NCI-H1930 (cell line): Measurements from ENCODE around the gene SBNO2.

Experiments used
- DNase-seq, 2 experiments: peaks; one replicate each; lab custom pipeline; 2025; lab: John Stamatoyannopoulos, UW

The SBNO2 gene

DNA sequence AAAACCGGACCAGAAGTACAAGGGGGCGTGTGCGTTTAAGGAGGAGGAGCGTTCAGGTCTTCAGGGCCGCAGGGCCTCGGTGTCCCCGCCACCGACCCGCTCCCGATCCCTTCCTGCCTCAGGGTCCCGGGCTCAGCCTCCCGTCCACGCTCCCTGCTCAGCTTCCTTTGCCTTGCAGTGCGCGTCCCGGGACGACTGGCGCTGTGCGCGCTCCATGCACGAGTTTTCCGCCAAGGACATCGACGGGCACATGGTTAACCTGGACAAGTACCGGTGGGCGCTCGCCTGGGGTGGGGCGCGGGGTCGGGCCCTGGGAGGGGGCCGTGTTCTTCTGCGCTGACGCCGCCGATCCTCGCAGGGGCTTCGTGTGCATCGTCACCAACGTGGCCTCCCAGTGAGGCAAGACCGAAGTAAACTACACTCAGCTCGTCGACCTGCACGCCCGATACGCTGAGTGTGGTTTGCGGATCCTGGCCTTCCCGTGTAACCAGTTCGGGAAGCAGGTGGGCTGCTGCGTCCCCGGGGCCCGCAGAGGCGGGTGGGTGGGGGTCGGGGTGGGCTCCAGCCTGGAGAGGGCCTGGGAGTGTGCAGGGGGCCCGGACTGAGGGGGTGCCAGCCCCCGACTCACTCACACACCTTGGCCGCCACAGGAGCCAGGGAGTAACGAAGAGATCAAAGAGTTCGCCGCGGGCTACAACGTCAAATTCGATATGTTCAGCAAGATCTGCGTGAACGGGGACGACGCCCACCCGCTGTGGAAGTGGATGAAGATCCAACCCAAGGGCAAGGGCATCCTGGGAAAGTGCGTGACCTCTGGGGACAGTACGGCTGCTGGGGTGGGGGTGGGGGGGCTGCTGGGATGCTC lies 68.8 kb downstream of the SBNO2 start:
- DNase-seq: no peak

DNA sequence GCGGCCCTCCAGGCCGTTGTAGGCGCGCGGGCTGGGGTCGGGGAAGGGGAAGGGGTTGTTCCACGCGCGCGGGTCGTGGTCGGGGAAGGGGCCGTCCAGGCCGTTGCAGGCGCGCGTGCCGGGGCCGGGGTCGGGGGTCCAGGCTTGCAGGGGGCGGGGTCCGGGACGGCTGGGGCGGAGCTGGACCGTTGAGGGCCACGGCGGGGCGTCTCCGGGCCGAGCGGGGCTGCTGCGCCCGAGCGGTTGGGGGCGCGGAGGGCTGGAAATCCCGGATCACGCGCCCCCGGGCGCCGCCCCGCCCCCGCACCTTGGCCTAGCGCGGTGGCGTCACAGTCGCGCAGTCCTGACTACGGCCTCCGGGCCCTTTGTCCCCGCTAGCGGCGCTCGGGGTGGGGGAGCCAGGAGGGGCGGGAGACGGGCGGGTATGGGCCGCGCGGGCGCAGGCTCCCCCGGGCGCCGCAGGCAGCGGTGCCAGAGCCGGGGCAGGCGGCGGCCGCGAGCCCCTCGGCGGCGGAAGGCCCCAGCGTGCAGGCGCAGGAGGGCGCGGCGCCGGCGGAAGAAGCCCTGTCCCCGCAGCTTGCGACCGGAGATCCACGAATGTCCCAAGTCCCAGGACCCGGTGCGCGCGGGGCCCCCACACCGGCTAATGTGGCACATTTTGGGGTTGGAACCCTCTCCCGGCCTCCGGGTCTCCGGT lies 69.6 kb downstream of the SBNO2 start:
- DNase-seq: peak; percentile 78 to 80

DNA sequence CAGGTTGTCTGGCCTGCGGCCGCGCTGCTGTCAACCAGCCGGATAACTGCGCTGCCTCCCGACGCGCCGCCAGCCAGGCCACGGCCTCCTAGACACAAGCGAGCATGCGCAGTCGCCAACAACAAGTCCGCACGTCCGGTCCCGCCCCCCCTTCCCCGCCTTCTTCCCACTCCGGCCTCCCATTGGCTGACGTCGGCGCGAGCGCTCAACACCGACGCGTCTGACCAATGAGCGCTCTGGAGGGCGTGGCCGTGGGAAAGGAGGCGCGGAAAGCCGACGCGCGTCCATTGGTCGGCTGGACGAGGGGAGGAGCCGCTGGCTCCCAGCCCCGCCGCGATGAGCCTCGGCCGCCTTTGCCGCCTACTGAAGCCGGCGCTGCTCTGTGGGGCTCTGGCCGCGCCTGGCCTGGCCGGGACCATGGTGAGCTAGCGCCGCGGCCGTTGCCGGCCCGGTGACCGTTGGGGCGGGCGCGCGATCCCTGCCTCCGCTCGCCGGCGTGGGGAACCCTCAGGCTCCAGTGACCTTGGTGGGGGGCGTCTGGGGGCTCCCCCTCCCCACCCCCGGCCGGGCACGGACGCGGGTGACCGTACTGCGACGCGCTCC lies 70.3 kb downstream of the SBNO2 start, which contains the start of gene GPX4:
Gene GPX4 (plus strand): TSS at position 287 of the 603 bp plus-strand sequence. CDS start 50 bp downstream, at position 337.
- peak; percentile 95 to 97 for DNase-seq

DNA sequence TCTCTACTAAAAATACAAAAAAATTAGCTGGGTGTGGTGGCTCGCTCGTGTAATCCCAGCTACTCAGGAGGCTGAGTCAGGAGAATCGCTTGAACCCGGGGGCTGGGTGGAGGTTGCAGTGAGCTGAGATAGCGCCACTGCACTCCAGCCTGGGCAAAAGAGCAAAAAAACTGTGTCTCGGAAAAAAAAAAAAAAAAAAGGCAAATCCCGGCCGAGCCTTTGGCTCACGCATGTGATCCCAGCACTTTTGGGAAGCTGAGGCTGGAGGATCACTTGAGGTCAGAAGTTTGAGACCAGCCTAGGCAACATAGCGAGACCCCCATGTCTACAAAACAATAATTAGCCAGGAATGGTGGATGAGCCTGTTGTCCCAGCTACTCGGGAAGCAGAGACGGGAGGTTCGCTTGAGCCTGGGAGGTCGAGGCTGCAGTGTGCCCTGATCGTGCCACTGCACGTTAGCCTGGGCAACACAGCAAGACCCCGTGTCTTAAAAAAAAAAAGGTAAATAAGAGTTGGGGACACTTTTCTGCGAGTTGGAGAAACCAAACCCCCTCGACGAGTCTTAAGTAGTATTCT lies 70.8 kb downstream of the SBNO2 start:
- DNase-seq: no peak

DNA sequence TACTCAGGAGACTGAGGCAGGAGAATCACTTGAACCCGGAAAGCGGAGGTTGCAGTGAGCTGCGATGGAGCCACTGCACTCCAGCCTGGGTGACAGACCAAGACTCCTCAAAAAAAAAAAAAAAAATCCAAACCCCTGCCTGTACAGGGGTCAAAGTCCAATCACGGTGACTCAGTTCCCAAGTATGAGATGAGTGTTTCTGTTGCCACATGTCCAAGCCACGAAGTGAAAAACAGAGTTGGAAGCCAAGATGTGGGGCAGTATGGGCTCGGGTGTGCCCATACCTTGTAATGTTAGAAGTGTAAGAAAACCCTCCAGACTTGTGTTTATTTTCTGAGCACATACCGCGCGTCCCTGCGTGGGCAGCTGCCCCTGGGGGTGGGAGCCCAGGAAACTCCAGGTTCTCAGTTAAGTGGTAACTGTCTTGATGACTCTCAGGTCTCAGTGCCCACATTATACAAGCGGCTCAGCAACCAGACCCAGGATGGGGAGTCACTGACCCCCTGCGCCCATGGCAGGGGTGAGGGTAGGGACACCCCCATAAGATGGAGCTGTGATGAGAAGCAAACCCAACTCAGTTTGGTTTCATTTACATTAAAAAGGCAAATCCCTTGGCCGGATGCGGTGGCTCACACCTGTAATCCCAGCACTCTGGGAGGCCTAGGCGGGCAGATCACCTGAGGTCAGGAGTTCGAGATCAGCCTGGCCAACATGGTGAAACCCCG lies 71.5 kb downstream of the SBNO2 start:
- no peak for DNase-seq

DNA sequence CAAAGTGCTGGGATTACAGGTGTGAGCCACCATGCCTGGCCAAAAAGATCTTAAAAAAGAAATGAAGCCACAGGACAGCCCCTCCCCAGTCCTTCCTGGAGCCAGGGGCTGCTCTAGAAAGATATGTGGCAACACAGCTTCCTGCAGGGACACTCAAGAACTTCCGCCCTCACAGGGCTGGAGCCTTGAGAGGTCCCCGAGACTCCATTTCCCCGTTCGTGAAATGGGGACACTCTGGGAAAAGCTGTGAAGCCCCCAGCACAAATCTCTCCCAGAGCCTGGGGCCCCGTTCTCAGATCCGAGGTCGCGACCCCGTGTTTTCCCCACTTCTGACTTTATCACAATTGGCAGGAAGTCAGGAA lies 72.8 kb downstream of the SBNO2 start:
- DNase-seq: no peak

DNA sequence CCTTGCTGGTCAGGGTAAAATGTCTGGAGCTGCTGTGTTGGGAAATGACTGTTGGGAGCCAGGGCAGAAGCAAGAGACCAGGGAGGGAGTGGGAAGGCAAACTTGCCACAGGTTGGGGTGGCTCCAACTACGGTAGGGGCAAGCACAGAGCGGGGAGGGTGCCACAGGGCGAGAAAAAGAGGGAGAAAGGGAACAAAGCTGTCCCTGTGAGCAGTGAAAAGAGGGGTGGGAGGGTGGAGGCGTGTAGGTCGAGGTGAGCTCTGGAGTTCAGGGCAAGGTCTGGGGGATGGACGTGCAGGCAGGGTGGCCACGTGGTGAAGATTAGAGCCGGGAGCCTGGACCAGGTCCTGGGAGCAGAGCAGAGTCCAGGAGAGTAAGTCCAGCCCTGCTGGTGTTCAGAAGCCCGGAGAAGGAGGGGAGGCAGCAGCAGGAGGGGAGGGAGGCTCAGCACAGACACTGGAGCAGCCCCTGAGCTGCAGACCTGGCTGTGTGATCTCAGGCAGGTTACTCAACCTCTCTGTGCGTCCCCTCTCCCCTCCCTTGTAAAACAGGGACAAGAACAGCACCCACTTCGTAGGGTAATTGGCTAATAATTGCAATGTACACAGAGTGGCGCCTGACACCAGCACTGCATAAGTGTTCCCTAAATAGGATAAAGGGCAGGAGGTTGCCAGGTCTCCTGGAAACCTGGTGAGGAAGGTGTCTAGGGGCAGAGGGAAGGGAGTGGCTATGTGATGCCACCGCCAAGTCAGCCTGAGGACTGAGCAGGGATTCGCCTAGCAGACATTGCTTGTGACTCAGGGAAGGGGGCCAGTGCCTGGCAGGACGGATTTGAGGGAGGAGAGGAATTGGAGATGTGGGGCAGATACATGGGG lies 75.7 kb downstream of the SBNO2 start:
- DNase-seq: no peak

DNA sequence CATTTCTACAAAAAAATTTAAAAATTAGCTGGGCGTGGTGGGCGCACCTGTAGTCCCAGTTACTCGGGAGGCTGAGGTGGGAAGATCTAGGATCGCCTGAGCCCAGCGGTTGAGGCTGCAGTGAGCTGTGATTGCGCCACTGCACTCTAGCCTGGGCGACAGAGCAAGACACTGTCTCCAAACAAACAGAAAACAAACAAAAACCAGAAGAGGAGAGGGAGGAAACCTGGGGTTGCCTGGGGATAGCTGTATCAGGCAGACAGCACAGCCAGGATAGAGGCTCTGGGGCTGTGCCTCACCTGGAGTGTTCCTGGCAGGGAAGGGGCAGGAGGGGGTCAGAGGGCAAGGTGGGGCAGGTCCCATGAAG lies 76.3 kb downstream of the SBNO2 start:
- no peak for DNase-seq

DNA sequence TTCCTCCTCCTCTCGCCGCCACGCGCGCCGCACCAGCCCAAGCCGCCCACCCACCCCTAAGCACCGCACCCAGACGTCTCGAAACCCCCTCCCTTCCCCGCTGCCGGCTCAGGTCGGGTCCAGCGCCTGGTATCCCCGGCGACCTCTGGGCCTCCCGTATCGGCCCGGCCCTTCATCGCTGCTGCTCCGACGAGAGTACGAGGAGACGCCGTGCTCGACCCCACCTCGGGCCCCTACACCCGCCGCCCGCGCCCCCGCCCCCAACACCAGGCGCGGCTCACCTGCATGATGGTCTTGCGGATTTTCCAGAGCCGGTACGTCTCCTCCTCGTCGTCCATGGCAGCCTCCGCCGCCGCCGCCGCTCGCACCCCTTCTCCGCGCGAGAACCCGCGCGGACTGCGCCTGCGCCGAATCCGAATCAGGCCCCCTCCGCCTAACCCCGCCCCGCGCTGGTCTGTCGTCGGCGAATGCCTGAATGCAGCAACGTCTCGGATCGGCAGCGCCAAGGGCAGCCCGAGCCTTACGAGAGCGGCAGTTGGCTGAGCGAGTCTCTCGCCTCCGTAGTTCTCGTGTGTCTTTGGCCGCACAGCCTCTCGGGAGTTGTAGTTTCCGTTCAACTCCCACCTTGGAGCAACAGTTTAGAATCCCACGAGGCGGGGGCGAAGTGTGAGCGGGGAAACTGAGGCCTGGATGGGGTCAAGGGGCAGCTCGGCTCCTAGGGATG lies 78.9 kb downstream of the SBNO2 start, which contains the start of gene POLR2E:
Gene POLR2E (minus strand): TSS at position 398 of the 724 bp plus-strand sequence. CDS start 60 bp downstream, at position 338.
- DNase-seq: peak; percentile 90 to 96

DNA sequence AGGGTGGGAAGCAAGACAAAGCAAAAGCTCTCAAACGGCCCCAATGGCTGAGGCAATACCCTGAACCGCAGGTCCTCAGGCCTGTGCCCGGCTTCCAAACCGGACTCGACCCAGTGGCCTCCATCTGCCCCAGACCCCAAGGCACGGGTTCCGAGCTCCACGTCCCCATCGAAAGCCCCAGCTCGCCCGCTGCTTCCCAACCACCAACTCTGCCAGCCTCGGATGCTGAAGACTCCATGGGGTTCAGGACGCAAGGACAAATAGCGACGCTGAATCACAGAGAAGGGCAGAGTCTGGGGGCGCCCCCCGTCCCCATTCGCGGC lies 79.5 kb downstream of the SBNO2 start:
- DNase-seq: no peak

DNA sequence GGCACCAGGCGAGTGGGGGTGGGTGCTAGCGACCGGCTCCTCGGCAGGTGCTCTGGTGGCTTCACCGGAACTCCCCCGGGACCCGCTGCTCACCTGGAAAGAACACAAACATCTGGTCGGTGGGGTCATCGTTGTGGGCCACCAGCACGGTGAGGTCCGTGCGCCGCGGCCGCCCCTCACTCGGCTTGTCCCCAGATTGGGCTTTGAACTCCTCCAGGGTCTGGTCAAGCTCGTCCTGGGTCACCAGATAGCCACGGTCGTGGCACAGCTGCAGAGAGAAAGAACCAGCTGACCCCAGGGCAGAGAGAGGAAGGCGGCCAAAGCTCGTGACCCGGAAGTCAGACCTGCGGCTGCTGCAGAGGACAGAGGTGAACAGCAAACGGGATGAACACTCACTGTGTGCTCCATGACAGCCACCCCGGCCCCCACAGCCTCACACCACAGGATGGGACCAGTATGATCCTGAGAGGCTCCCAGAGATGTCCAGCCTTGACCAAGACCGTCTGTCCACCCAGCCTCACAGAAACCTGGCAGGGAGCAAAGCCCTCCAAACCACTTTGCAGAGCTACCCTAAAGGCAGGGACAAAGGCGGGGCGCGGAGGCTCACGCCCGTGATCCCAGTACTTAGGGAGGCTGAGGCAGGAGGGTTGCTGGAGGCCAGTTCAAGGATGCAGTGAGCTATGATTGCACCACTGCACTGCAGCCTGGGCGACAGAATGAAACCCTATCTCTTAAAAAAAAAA lies 80.1 kb downstream of the SBNO2 start:
- DNase-seq: no peak

DNA sequence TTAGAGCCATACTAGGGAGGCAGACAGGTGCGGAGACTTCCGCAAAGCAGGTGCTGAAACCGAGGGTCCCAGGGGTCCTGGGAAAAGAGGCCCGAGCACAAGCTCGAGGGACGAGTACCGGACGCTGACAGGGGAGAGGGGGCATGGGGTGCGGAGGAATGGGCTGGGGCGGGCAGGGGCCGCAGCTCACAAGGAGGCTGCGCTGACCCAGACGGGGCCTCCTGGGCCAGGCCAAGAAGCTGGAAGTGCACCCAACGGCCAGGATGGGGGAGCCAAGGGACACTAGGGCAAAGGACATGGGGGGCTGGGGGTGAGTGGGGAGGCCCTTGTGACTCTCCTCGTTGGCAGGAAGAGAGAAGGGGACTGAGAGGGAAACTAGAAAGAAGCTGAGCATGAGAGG lies 80.7 kb downstream of the SBNO2 start:
- DNase-seq: no peak

DNA sequence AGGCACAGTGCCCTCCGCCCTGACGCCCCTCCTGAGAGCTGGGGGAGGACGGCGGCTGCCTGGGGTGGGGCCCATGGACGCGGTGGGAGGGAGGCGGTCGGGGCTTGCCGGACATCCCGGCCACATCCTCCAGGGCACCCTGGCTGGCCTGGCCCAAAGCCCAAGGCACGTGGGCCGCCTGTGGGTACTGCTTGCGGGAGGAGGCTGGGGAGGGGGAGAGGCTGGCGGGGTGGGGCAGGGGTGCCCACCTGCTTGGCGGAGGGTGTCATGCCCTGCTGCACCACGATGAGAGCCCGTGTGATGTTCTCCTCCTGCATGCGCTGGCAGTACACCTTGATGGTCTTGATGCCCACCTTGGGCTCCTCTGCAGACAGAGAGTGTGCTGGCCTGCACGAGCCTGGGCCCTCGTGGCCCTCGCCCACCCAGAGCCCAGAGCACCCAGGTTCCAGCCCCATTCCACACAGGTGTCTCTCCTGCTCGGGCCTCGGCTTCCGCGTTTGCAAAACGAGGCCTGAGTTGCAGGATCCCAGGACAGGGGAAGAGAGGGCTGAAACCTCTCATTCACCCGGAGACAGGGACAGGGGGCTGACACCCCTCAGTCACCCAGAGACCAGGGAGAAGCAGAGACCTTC lies 82.4 kb downstream of the SBNO2 start:
- DNase-seq: no peak

DNA sequence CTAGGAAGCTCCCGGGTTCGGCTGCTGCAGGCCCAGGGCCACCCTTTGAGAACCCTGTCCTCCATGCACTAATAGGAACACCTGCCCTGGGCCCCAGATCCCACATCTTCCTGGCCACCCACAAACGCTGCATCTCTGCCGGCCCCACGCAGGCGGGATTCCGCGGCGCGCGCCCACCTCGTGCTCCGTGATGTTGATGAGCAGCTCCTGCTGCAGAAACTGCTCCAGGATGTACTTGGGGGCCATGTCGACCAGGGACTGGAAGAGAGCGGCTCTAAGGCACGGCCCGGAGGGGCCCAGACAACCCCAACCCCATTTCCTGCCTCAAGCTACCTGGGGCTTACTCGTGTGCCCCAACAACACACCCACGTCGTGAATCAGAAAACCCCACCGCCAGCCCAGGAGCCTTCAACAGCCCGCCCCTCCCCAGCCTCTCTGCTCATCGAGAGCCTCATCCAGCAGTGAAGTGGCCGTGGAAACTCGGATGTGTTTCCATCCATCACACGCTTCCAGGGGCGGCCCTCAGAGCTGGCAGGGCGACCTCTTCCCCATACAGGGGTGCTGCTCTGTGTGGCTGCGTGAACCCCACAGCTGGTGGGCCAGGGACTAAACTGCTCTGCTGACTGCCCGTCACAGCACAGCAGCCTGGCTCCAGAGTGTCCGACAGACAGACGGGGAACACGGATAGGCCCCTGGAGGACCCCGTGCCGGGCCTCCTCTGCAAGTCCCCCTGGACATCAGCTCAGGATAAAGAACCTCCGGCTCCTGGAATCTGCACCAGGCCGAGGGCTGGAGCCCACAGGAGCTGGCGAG lies 83.1 kb downstream of the SBNO2 start:
- DNase-seq: no peak

DNA sequence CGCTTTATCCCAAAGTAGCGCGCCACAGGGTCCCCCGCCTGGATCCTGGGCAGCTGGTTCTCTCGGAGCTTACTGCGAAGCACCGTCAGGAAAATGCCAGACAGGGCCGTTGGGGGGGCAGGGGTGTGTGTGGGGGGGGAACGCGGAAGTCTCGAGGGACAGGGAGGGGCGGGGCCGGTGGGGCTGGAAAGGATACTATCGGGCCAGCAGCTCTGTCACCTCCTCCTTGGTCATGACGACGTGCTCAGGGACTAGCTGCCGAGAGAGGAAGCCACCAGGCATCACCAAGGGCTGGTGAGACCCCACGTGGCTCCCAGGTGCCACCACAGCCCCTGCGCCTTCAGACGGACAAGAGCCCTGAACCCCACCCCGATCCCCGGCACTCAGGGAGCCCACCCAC lies 84.2 kb downstream of the SBNO2 start:
- DNase-seq: no peak

DNA sequence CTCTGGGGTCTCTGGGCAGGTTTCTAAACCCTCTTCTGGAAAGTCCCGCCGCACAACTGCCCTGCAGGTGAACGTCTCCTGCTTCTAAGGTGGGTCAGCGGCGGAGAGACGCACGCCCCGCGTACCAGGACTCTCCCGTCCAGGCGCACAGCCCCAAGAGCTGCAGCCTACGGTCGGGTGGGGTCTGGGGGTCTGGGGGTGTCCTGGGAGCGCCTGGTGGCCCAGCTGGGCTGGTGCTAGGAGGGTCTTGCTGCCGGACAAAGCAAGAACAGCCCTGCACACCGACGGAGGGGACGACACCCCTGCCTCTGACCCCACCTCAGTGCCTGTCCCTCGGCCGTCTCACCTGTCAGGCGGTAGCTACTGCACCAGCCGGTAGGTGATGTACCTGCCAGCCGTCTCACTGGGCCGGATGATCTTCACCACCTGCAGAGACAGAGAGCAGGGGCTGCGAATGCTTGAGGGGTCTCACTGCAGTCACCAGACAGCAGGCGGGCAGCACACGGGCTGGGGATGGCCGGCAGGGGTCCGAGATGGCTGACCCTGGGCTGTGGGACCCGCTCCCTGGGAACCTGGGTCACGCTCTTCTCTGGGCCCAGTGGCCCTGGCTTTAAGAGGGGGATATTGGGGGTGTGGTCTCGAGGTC lies 84.8 kb downstream of the SBNO2 start:
- DNase-seq: no peak

DNA sequence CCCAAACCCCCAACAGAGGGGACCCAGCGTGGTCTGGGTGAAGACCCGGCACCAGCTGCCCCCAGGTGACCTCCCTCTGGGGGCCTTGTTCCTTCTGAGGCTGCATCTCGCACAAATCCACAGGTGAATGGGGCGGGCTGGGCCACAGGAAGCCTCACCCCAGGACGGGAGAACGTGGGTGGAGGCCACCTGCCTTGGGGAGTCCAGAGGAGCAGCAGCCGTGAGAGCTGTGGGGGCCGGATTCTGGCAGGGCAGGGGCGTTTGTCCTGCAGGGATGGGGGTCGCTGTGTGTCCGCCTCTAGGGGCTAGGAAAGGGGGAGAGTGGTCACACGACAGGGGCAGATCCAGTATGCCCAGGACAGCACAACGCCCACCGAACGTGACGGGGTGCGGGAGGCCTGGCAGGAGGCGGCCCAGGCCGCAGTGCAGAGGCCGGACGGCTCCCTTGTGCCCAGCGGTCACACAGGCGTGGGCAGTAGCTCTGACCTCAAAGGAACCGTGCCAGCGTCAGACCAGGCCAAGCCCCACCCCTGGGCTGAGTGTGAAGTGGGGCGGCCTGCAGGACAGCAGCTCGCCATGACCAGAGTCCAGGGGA lies 85.6 kb downstream of the SBNO2 start:
- DNase-seq: no peak
